Measurements from ENCODE around the gene GPATCH3. TPM values are rescaled to one million over a fixed set of nuclear protein-coding genes. Genes with fewer than 3 reads are reported as not detected.

The GPATCH3 gene
- total and polyA plus RNA-seq, 2 experiments from 2014 or later = 6.3 to 9.3 TPM

- no peak overlapping the region for H3K4me2 ChIP-seq (ENCODE audit: unreplicated experiment)
- H2AFZ ChIP-seq = no peak overlapping the region
- H3K9ac ChIP-seq = no peak overlapping the region
- H3K36me3 ChIP-seq (ENCODE audit: low read depth) = peaks cover 3% of the 10 kb centered on the region; the same call in 1 of the 2 replicates
- WGBS, 2 experiments (ENCODE audit: low coverage in 1 of 2, low lambda C conversion rate in 2 of 2, missing lambda C conversion rate in 2 of 2) = 79 to 80% methylated on average over 4 of the region's 4 CpGs
- in situ Hi-C loops (cut with MboI) = no loop called here
- no peaks in the 10 kb centered on the region for H3K9me3 ChIP-seq (ENCODE audit: low read depth)
- H3K27ac ChIP-seq = no peak overlapping the region
- H3K4me1 ChIP-seq (ENCODE audit: insufficient read depth) = 0 out of 2 replicates have a peak, but pooled peaks cover 3% of the 10 kb centered on the region
- H3F3A ChIP-seq (ENCODE audit: insufficient read depth) = peaks cover 5% of the 10 kb centered on the region; the same call in 1 of the 2 replicates
- no peaks in the 10 kb centered on the region for H4K20me1 ChIP-seq (ENCODE audit: insufficient read depth)
- H3K27me3 ChIP-seq (replicated peaks; ENCODE audit: insufficient read depth) = no peaks in the 10 kb centered on the region
- no peak for DNase-seq
- no peaks in the 10 kb centered on the region for H3K79me2 ChIP-seq (ENCODE audit: insufficient read depth)
- no peaks in the 10 kb centered on the region for H3K9me2 ChIP-seq (ENCODE audit: insufficient read depth)
- TF ChIP-seq EZH2phosphoT487 (IDR thresholded peaks at IDR 0.05; ENCODE audit: insufficient read depth, low read depth) = no peak
- no peak for TF ChIP-seq EZH2 (IDR thresholded peaks at IDR 0.05; ENCODE audit: insufficient read depth, poor library complexity, severe bottlenecking)
- no peak overlapping the region for H3K4me3 ChIP-seq
Observed at GRCh38 chr1:26855636-26856035, 44.6 kb downstream of the GPATCH3 start.

- Histone ChIP-seq H3K27me3 (replicated peaks; ENCODE audit: insufficient read depth) (no peaks in the 10 kb centered on the region), H3K79me2 (ENCODE audit: insufficient read depth) (no peaks in the 10 kb centered on the region), H3K9ac (no peak overlapping the region), H3F3A (ENCODE audit: insufficient read depth) (peaks cover 6% of the 10 kb centered on the region; the same call in 1 of the 2 replicates), H3K4me1 (ENCODE audit: insufficient read depth) (0 out of 2 replicates have a peak, but pooled peaks cover 3% of the 10 kb centered on the region), H3K36me3 (ENCODE audit: low read depth) (peaks cover 3% of the 10 kb centered on the region; the same call in 1 of the 2 replicates), H3K4me2 (ENCODE audit: unreplicated experiment) (no peak overlapping the region), H2AFZ (no peak overlapping the region), H3K9me3 (ENCODE audit: low read depth) (no peaks in the 10 kb centered on the region), H3K27ac (no peak overlapping the region), H3K4me3 (no peak overlapping the region), H4K20me1 (ENCODE audit: insufficient read depth) (no peaks in the 10 kb centered on the region), H3K9me2 (ENCODE audit: insufficient read depth) (no peaks in the 10 kb centered on the region)
- WGBS, 2 experiments (ENCODE audit: low coverage in 1 of 2, low lambda C conversion rate in 2 of 2, missing lambda C conversion rate in 2 of 2) = 85 to 86% methylated on average over 5 of the region's 5 CpGs
- TF ChIP-seq EZH2phosphoT487 (IDR thresholded peaks at IDR 0.05; ENCODE audit: insufficient read depth, low read depth) (no peak), EZH2 (IDR thresholded peaks at IDR 0.05; ENCODE audit: insufficient read depth, poor library complexity, severe bottlenecking) (no peak)
- in situ Hi-C loops (cut with MboI) = no loop called here
- DNase-seq = no peak
Observed at GRCh38 chr1:26854906-26855305, 45.4 kb downstream of the GPATCH3 start.

GRCh38 chr1:26853600-26853999 lies 46.7 kb downstream of the GPATCH3 start:
- TF ChIP-seq EZH2 (IDR thresholded peaks at IDR 0.05; ENCODE audit: insufficient read depth, poor library complexity, severe bottlenecking) (no peak), EZH2phosphoT487 (IDR thresholded peaks at IDR 0.05; ENCODE audit: insufficient read depth, low read depth) (no peak)
- in situ Hi-C loops (cut with MboI) = no loop called here
- WGBS, 2 experiments (ENCODE audit: low coverage in 1 of 2, low lambda C conversion rate in 2 of 2, missing lambda C conversion rate in 2 of 2) = 98% methylated on average over 10 of the region's 10 CpGs
- H3F3A ChIP-seq (ENCODE audit: insufficient read depth) = peaks cover 15% of the 10 kb centered on the region
- no peak overlapping the region for H3K4me2 ChIP-seq (ENCODE audit: unreplicated experiment)
- DNase-seq = no peak
- no peak overlapping the region for H2AFZ ChIP-seq
- no peaks in the 10 kb centered on the region for H3K27me3 ChIP-seq (replicated peaks; ENCODE audit: insufficient read depth)
- peaks cover 3% of the 10 kb centered on the region; the same call in 1 of the 2 replicates for H3K36me3 ChIP-seq (ENCODE audit: low read depth)
- no peaks in the 10 kb centered on the region for H3K9me3 ChIP-seq (ENCODE audit: low read depth)
- no peak overlapping the region for H3K4me3 ChIP-seq
- peak overlapping the region; percentile 45 for H3K27ac ChIP-seq
- no peaks in the 10 kb centered on the region for H3K9me2 ChIP-seq (ENCODE audit: insufficient read depth)
- no peaks in the 10 kb centered on the region for H3K79me2 ChIP-seq (ENCODE audit: insufficient read depth)
- no peaks in the 10 kb centered on the region for H4K20me1 ChIP-seq (ENCODE audit: insufficient read depth)
- peak overlapping the region; percentile 38; the same call in 1 of the 2 replicates for H3K9ac ChIP-seq
- H3K4me1 ChIP-seq (ENCODE audit: insufficient read depth) = peaks cover 13% of the 10 kb centered on the region

GRCh38 chr1:26853156-26853555 lies 47.1 kb downstream of the GPATCH3 start:
- H3F3A ChIP-seq (ENCODE audit: insufficient read depth) = peaks cover 17% of the 10 kb centered on the region
- no peaks in the 10 kb centered on the region for H4K20me1 ChIP-seq (ENCODE audit: insufficient read depth)
- in situ Hi-C loops (cut with MboI) = no loop called here
- no peak overlapping the region for H3K4me2 ChIP-seq (ENCODE audit: unreplicated experiment)
- no peak overlapping the region for H2AFZ ChIP-seq
- H3K9me3 ChIP-seq (ENCODE audit: low read depth) = no peaks in the 10 kb centered on the region
- TF ChIP-seq EZH2phosphoT487 (IDR thresholded peaks at IDR 0.05; ENCODE audit: insufficient read depth, low read depth) (no peak), EZH2 (IDR thresholded peaks at IDR 0.05; ENCODE audit: insufficient read depth, poor library complexity, severe bottlenecking) (no peak)
- no peaks in the 10 kb centered on the region for H3K79me2 ChIP-seq (ENCODE audit: insufficient read depth)
- H3K27me3 ChIP-seq (replicated peaks; ENCODE audit: insufficient read depth) = no peaks in the 10 kb centered on the region
- peaks cover 18% of the 10 kb centered on the region for H3K4me1 ChIP-seq (ENCODE audit: insufficient read depth)
- no peak overlapping the region for H3K4me3 ChIP-seq
- H3K36me3 ChIP-seq (ENCODE audit: low read depth) = peaks cover 3% of the 10 kb centered on the region; the same call in 1 of the 2 replicates
- peak; percentile 90 for DNase-seq
- peak overlapping the region; percentile 38; the same call in 1 of the 2 replicates for H3K9ac ChIP-seq
- 8 to 10% methylated on average over 3 of the region's 3 CpGs for WGBS, 2 experiments (ENCODE audit: low coverage in 1 of 2, low lambda C conversion rate in 2 of 2, missing lambda C conversion rate in 2 of 2)
- no peaks in the 10 kb centered on the region for H3K9me2 ChIP-seq (ENCODE audit: insufficient read depth)
- H3K27ac ChIP-seq = peak overlapping the region; percentile 45

Data from GM23248 (cell line).